ENCODE data around the gene PSMB4. TPM values are rescaled to one million over a fixed set of nuclear protein-coding genes. Genes with fewer than 3 reads are reported as not detected.
"Not testable (repeated sequence)": the region's sequence is repeated elsewhere in the genome, so short reads cannot be mapped to it uniquely, and the experiment has no call there.

The PSMB4 gene
- total RNA-seq, 1 experiment from 2014 or later: 411 TPM

DNA sequence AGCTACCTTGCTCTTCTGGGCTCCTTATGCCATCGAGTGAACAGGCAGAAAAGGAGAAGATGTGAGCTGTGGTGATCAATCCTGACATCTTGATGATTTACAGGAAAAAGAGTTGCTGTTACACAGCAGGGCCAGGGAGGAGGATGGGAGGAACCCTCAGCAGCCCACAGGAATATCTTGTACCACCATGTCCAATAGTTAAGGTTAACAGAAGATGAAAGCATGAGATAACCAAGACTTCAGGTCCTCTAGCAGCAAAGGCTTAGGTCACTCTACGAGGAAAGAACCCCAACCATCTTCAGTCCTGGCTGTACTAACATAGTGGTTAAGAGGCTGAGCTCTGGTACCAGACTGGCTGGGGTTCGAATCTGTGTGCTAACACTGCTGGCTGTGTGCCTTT lies 14.8 kb upstream of the PSMB4 start:
- TF ChIP-seq CTCF (IDR thresholded peaks at IDR 0.05; ENCODE audit: unreplicated experiment): no peak
- CTCF ChIA-PET: interaction anchor here (1.4 kb wide), 2 partner anchors 13 to 14 kb away, joined by 3 read pairs; partner anchors contain the start of gene PSMB4
- no peak overlapping the region for H3K4me3 Mint-ChIP-seq (ENCODE audit: low read depth, unreplicated experiment)
- no peak overlapping the region for H3K27ac Mint-ChIP-seq (ENCODE audit: unreplicated experiment)
- H3K27me3 Mint-ChIP-seq (ENCODE audit: unreplicated experiment): peaks cover 18% of the 10 kb centered on the region
- no peaks in the 10 kb centered on the region for H3K36me3 Mint-ChIP-seq (ENCODE audit: insufficient read depth, unreplicated experiment)
- H3K9me3 Mint-ChIP-seq (ENCODE audit: low read depth, unreplicated experiment): no peaks in the 10 kb centered on the region
- BruUV-seq (replicated peaks): no TSS peak
- no peak for DNase-seq
- intact Hi-C loops (cut with micrococcal nuclease; ENCODE audit: unreplicated experiment): no loop called here
- H3K4me1 Mint-ChIP-seq (ENCODE audit: low read depth, unreplicated experiment): no peaks in the 10 kb centered on the region

GRCh38 chr1:151386002-151386401 lies 13.4 kb upstream of the PSMB4 start:
- peaks cover 18% of the 10 kb centered on the region for H3K27me3 Mint-ChIP-seq (ENCODE audit: unreplicated experiment)
- no peaks in the 10 kb centered on the region for H3K36me3 Mint-ChIP-seq (ENCODE audit: insufficient read depth, unreplicated experiment)
- no peak for TF ChIP-seq CTCF (IDR thresholded peaks at IDR 0.05; ENCODE audit: unreplicated experiment)
- CTCF ChIA-PET: no interaction called here
- BruUV-seq (replicated peaks): no TSS peak
- H3K9me3 Mint-ChIP-seq (ENCODE audit: low read depth, unreplicated experiment): no peaks in the 10 kb centered on the region
- intact Hi-C loops (cut with micrococcal nuclease; ENCODE audit: unreplicated experiment): no loop called here
- DNase-seq: no peak
- no peak overlapping the region for H3K4me3 Mint-ChIP-seq (ENCODE audit: low read depth, unreplicated experiment)
- H3K4me1 Mint-ChIP-seq (ENCODE audit: low read depth, unreplicated experiment): no peaks in the 10 kb centered on the region
- H3K27ac Mint-ChIP-seq (ENCODE audit: unreplicated experiment): no peak overlapping the region

- H3K4me3 Mint-ChIP-seq (ENCODE audit: low read depth, unreplicated experiment); DNase-seq; H3K9me3 Mint-ChIP-seq (ENCODE audit: low read depth, unreplicated experiment); H3K27ac Mint-ChIP-seq (ENCODE audit: unreplicated experiment); H3K4me1 Mint-ChIP-seq (ENCODE audit: low read depth, unreplicated experiment); H3K36me3 Mint-ChIP-seq (ENCODE audit: insufficient read depth, unreplicated experiment); CTCF ChIA-PET; H3K27me3 Mint-ChIP-seq (ENCODE audit: unreplicated experiment); intact Hi-C loops (cut with micrococcal nuclease; ENCODE audit: unreplicated experiment); BruUV-seq (replicated peaks): not testable (repeated sequence)
These were observed 8.9 kb upstream of the PSMB4 start for GRCh38 chr1:151390221-151391078.

- H3K4me3 Mint-ChIP-seq (ENCODE audit: low read depth, unreplicated experiment): no peak overlapping the region
- intact Hi-C loops (cut with micrococcal nuclease; ENCODE audit: unreplicated experiment): no loop called here
- no peak for DNase-seq
- no peak overlapping the region for H3K27ac Mint-ChIP-seq (ENCODE audit: unreplicated experiment)
- no peaks in the 10 kb centered on the region for H3K9me3 Mint-ChIP-seq (ENCODE audit: low read depth, unreplicated experiment)
- no peaks in the 10 kb centered on the region for H3K27me3 Mint-ChIP-seq (ENCODE audit: unreplicated experiment)
- CTCF ChIA-PET: no interaction called here
- TF ChIP-seq CTCF (IDR thresholded peaks at IDR 0.05; ENCODE audit: unreplicated experiment): no peak
- no TSS peak for BruUV-seq (replicated peaks)
- no peaks in the 10 kb centered on the region for H3K36me3 Mint-ChIP-seq (ENCODE audit: insufficient read depth, unreplicated experiment)
- no peaks in the 10 kb centered on the region for H3K4me1 Mint-ChIP-seq (ENCODE audit: low read depth, unreplicated experiment)
These were observed 8.3 kb upstream of the PSMB4 start for GRCh38 chr1:151391079-151391563.

DNA sequence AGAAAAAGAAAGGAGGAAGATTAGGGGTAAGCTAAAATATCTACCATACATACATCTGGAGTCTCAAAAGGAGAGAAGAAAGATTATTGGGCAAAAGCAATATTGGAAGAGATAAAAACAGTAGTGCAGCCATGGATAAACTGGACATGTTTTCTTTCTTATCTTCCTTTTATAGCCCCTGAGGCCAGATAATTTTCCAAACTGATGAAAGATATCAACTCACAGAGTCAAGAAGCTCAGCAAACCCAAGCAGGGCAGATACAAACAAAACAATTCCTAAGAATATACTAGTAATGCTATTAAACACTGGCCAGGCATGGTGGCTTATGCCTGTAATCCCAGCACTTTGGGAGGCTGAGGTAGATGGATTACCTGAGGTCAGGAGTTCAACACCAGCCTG lies 5.8 kb upstream of the PSMB4 start:
- CTCF ChIA-PET: no interaction called here
- no peak for TF ChIP-seq CTCF (IDR thresholded peaks at IDR 0.05; ENCODE audit: unreplicated experiment)
- intact Hi-C loops (cut with micrococcal nuclease; ENCODE audit: unreplicated experiment): no loop called here
- no TSS peak for BruUV-seq (replicated peaks)
- H3K9me3 Mint-ChIP-seq (ENCODE audit: low read depth, unreplicated experiment): no peaks in the 10 kb centered on the region
- no peaks in the 10 kb centered on the region for H3K36me3 Mint-ChIP-seq (ENCODE audit: insufficient read depth, unreplicated experiment)
- H3K27me3 Mint-ChIP-seq (ENCODE audit: unreplicated experiment): no peaks in the 10 kb centered on the region
- no peaks in the 10 kb centered on the region for H3K4me1 Mint-ChIP-seq (ENCODE audit: low read depth, unreplicated experiment)
- no peak overlapping the region for H3K4me3 Mint-ChIP-seq (ENCODE audit: low read depth, unreplicated experiment)
- H3K27ac Mint-ChIP-seq (ENCODE audit: unreplicated experiment): no peak overlapping the region
- DNase-seq: no peak

DNA sequence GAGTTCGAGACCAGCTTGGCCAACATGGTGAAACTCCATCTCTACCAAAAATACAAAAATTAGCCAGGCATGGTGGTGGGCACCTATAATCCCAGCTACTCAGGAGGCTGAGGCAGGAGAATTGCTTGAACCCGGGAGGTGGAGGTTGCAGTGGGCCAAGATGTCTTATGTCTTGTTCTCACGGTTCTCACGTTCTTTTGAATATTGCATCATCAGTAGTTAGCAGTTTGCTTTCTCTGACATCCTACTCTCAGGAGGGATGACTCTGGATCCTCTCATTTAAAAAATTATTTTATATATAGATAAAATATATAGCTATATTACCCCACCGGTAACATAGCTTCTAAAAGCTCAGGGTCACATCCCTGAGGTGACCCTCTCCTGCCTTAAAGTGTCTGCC lies 3.1 kb upstream of the PSMB4 start:
- Mint-ChIP-seq H3K36me3 (ENCODE audit: insufficient read depth, unreplicated experiment) (peaks cover 26% of the 10 kb centered on the region), H3K4me1 (ENCODE audit: low read depth, unreplicated experiment) (peaks cover 21% of the 10 kb centered on the region)
- H3K27ac Mint-ChIP-seq (ENCODE audit: unreplicated experiment); H3K4me3 Mint-ChIP-seq (ENCODE audit: low read depth, unreplicated experiment); BruUV-seq (replicated peaks); H3K9me3 Mint-ChIP-seq (ENCODE audit: low read depth, unreplicated experiment); H3K27me3 Mint-ChIP-seq (ENCODE audit: unreplicated experiment); DNase-seq: not testable (repeated sequence)
- intact Hi-C loops (cut with micrococcal nuclease; ENCODE audit: unreplicated experiment): loop anchor here (5.0 kb wide), 1 partner anchor 54 kb away; no protein-coding TSS in a partner anchor
- CTCF ChIA-PET: interaction anchor here (0.6 kb wide), 1 partner anchor 95 kb away, joined by 3 read pairs; no protein-coding TSS in a partner anchor

Measured in Calu3 (cell line).